PC-3 (cell line): Measurements from ENCODE around the gene SLC17A8. TPM values are rescaled to one million over a fixed set of nuclear protein-coding genes. Genes with fewer than 3 reads are reported as not detected.

Experiments
- ATAC-seq: fragments of 200-7000 bp; cut with Tn5 transposase; 2 replicates; pipeline ENCODE4 v1.9.1; 2020; ENCODE audit warnings: mild to moderate bottlenecking, moderate library complexity
- BruUV-seq: library from RNA; stranded (reverse); fragments of 400-500 nt; replicated peaks from 2 replicates; lab custom pipeline; 2021; lab: Mats Ljungman, UMichigan
- CTCF ChIA-PET: fragments of 300-600 bp; sonication (Branson Sonifier 250); formaldehyde crosslinking; loops from one replicate; lab custom pipeline; 2022; ENCODE audit warnings: antibody characterized with exemption; lab: Charles Lee
- POLR2A ChIA-PET: fragments of 300-600 bp; sonication (Branson Sonifier 250); formaldehyde crosslinking; loops from one replicate; lab custom pipeline; 2022; ENCODE audit warnings: antibody characterized with exemption; ENCODE audit not compliant: unreplicated experiment; lab: Charles Lee
- DNase-seq: peaks from one replicate; pipeline ENCODE4 v3.0.0-alpha.2; 2015
- H2AFZ ChIP-seq: fragments of 300-600 bp; sonication (generic); 2 replicates; pipeline ENCODE4 v1.6.0; 2016; ENCODE audit warnings: antibody characterized with exemption, low read length
- H3F3A ChIP-seq: fragments of 300-600 bp; sonication (generic); one replicate; pipeline ENCODE4 v1.6.0; 2017; ENCODE audit warnings: antibody characterized with exemption, low read length, control low read depth, mild to moderate bottlenecking; ENCODE audit not compliant: unreplicated experiment
- H3K27ac ChIP-seq: fragments of 300-600 bp; sonication (generic); 2 replicates; pipeline ENCODE4 v1.5.1; 2016; ENCODE audit warnings: mild to moderate bottlenecking, low read length
- H3K27me3 ChIP-seq: fragments of 300-600 bp; sonication (generic); 2 replicates; pipeline ENCODE4 v1.6.1; 2016; ENCODE audit warnings: low read length, mixed read lengths
- H3K36me3 ChIP-seq: fragments of 300-600 bp; sonication (generic); 2 replicates; pipeline ENCODE4 v1.6.1; 2016; ENCODE audit warnings: low read depth, mixed run types, low read length, mixed read lengths
- H3K4me1 ChIP-seq: fragments of 300-600 bp; sonication (generic); 2 replicates; pipeline ENCODE4 v1.5.1; 2016; ENCODE audit warnings: low read length; ENCODE audit not compliant: insufficient read depth
- H3K4me2 ChIP-seq: fragments of 300-600 bp; sonication (generic); 2 replicates; pipeline ENCODE4 v1.6.0; 2016; ENCODE audit warnings: low read length
- H3K4me3 ChIP-seq: fragments of 300-600 bp; sonication (generic); 2 replicates; pipeline ENCODE4 v1.5.1; 2016; ENCODE audit warnings: mild to moderate bottlenecking, low read length, mixed read lengths
- H3K79me2 ChIP-seq: fragments of 300-600 bp; sonication (generic); 2 replicates; pipeline ENCODE4 v1.6.1; 2017; ENCODE audit warnings: low read length, mixed read lengths
- H3K9ac ChIP-seq: fragments of 300-600 bp; sonication (generic); 2 replicates; pipeline ENCODE4 v1.6.0; 2016; ENCODE audit warnings: mild to moderate bottlenecking, low read length
- H3K9me2 ChIP-seq: fragments of 300-600 bp; sonication (generic); replicated peaks from 2 replicates; pipeline ENCODE4 v1.6.1; 2016; ENCODE audit warnings: mixed run types, low read length, mixed read lengths
- H3K9me3 ChIP-seq: fragments of 300-600 bp; sonication (generic); 2 replicates; pipeline ENCODE4 v1.6.1; 2016; ENCODE audit warnings: low read length, mixed read lengths
- H4K20me1 ChIP-seq: fragments of 300-600 bp; sonication (generic); 2 replicates; pipeline ENCODE4 v1.6.1; 2016; ENCODE audit warnings: low read length, mixed read lengths
- EZH2 ChIP-seq: fragments of 300-600 bp; sonication (generic); IDR thresholded peaks from one replicate; pipeline ENCODE4 v1.6.1; 2017; ENCODE audit warnings: antibody characterized with exemption, mild to moderate bottlenecking, low read length; ENCODE audit not compliant: unreplicated experiment
- EZH2phosphoT487 ChIP-seq: fragments of 300-600 bp; sonication (generic); IDR thresholded peaks from 2 replicates; pipeline ENCODE4 v1.6.1; 2018; ENCODE audit warnings: mild to moderate bottlenecking, antibody characterized with exemption, low read length, borderline replicate concordance
- intact Hi-C: fragments of 100-400 bp; cut with micrococcal nuclease; formaldehyde crosslinking; loops from 2 replicates; pipeline ENCODE4 v1.9.0; 2023
- total RNA-seq: library from RNA; depleted of rRNA; stranded (reverse); fragments of >200 nt; gene quantifications from 2 replicates; pipeline ENCODE4 v1.2.3, GENCODE V29; 2014
- TF ChIP-seq, protein P1 (sequence below): fragments of 300-600 bp; sonication (generic); conservative IDR thresholded peaks from 2 replicates; pipeline ENCODE4 v1.5.1; 2017; ENCODE audit warnings: antibody characterized with exemption, low read depth, mild to moderate bottlenecking, low read length

The SLC17A8 gene
- total RNA-seq, 1 experiment from 2014 or later: not detected

- ChIA-PET CTCF (interaction anchor here (0.6 kb wide), 1 partner anchor 276 kb away, joined by 8 read pairs; no protein-coding TSS in a partner anchor), POLR2A (no interaction called here)
- Histone ChIP-seq H3K27me3 (no peaks in the 10 kb centered on the region), H3K9me2 (no peaks in the 10 kb centered on the region), H3K4me1 (no peaks in the 10 kb centered on the region), H2AFZ (no peak overlapping the region), H3K9ac (no peak overlapping the region), H4K20me1 (no peaks in the 10 kb centered on the region), H3F3A (no peaks in the 10 kb centered on the region), H3K4me2 (no peak overlapping the region), H3K27ac (no peak overlapping the region), H3K9me3 (no peaks in the 10 kb centered on the region), H3K79me2 (no peaks in the 10 kb centered on the region), H3K4me3 (no peak overlapping the region), H3K36me3 (no peaks in the 10 kb centered on the region)
- TF ChIP-seq EZH2phosphoT487: no peak
- no peak for TF ChIP-seq EZH2
- TF ChIP-seq, protein P1, sequence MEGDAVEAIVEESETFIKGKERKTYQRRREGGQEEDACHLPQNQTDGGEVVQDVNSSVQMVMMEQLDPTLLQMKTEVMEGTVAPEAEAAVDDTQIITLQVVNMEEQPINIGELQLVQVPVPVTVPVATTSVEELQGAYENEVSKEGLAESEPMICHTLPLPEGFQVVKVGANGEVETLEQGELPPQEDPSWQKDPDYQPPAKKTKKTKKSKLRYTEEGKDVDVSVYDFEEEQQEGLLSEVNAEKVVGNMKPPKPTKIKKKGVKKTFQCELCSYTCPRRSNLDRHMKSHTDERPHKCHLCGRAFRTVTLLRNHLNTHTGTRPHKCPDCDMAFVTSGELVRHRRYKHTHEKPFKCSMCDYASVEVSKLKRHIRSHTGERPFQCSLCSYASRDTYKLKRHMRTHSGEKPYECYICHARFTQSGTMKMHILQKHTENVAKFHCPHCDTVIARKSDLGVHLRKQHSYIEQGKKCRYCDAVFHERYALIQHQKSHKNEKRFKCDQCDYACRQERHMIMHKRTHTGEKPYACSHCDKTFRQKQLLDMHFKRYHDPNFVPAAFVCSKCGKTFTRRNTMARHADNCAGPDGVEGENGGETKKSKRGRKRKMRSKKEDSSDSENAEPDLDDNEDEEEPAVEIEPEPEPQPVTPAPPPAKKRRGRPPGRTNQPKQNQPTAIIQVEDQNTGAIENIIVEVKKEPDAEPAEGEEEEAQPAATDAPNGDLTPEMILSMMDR: no peak
- BruUV-seq: no TSS peak
- ATAC-seq: no peak
- intact Hi-C loops: no loop called here
- no peak for DNase-seq
Observed at GRCh38 chr12:100395811-100396210, 38.9 kb downstream of the SLC17A8 start.

DNA sequence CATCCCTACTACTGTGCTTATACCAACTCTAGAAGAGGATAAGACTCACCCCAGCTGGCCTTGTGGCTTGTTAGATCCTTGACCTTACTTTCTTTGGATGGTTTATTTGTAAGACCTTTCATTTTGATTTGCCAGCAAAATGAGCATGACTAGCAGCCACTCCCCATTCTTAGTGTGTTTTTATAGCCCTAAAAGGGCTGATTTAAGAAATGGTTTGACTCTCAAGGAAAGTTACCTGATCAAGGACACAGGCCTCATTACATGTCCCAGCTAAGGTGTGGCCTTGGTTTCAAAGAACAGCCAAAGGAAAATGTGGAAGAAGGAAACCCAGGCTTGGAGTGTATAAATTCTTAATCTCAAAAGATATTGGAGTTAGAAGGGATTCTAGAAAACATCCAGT is 41.4 kb downstream of the SLC17A8 start:
- no peaks in the 10 kb centered on the region for H3F3A ChIP-seq
- H3K79me2 ChIP-seq: no peaks in the 10 kb centered on the region
- BruUV-seq: no TSS peak
- ATAC-seq: no peak
- H3K4me2 ChIP-seq: no peak overlapping the region
- intact Hi-C loops: no loop called here
- no peaks in the 10 kb centered on the region for H3K9me3 ChIP-seq
- ChIA-PET CTCF (no interaction called here), POLR2A (no interaction called here)
- H3K36me3 ChIP-seq: no peaks in the 10 kb centered on the region
- DNase-seq: no peak
- TF ChIP-seq EZH2phosphoT487: no peak
- TF ChIP-seq, protein P1: no peak
- no peak for TF ChIP-seq EZH2
- H3K4me3 ChIP-seq: no peak overlapping the region
- peaks cover 19% of the 10 kb centered on the region for H3K4me1 ChIP-seq
- H4K20me1 ChIP-seq: no peaks in the 10 kb centered on the region
- no peaks in the 10 kb centered on the region for H3K9me2 ChIP-seq
- H3K9ac ChIP-seq: no peak overlapping the region
- no peaks in the 10 kb centered on the region for H3K27me3 ChIP-seq
- no peak overlapping the region for H3K27ac ChIP-seq
- H2AFZ ChIP-seq: no peak overlapping the region

DNA sequence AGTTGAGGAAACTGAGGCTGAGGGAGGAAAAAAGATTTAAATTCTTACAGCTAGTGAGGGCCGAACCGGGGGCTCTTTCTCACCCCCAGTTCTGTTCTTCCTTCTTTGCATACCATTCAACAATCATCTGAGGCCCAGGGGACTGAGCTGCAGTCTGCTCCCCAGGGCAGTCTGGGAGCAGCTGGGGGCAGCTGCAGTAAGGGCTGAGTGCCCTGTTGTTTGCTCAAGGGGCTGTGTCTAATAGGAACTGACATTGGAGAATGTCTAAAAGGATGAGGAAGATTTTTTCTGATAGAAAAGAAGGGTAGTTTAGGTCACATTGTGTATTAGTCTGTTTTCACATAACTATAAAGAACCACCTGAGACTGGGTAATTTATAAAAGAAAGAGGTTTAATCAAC is 42.2 kb downstream of the SLC17A8 start:
- intact Hi-C loops: no loop called here
- POLR2A ChIA-PET: no interaction called here
- ATAC-seq: no peak
- H3K4me1 ChIP-seq: peaks cover 25% of the 10 kb centered on the region
- H3K9me2 ChIP-seq: no peaks in the 10 kb centered on the region
- H3K4me3 ChIP-seq: no peak overlapping the region
- no peaks in the 10 kb centered on the region for H3K9me3 ChIP-seq
- H2AFZ ChIP-seq: no peak overlapping the region
- H3K9ac ChIP-seq: no peak overlapping the region
- no peaks in the 10 kb centered on the region for H3K36me3 ChIP-seq
- BruUV-seq: no TSS peak
- no peaks in the 10 kb centered on the region for H3F3A ChIP-seq
- no peaks in the 10 kb centered on the region for H4K20me1 ChIP-seq
- H3K27me3 ChIP-seq: no peaks in the 10 kb centered on the region
- CTCF ChIA-PET: no interaction called here
- H3K27ac ChIP-seq: no peak overlapping the region
- H3K79me2 ChIP-seq: no peaks in the 10 kb centered on the region
- TF ChIP-seq, protein P1: no peak
- TF ChIP-seq EZH2phosphoT487 (no peak), EZH2 (no peak)
- no peak overlapping the region for H3K4me2 ChIP-seq
- no peak for DNase-seq
